Islet precursor cell (in vitro differentiated cells): ENCODE data around the gene IFNA8.
"Not testable (repeated sequence)": the region's sequence is repeated elsewhere in the genome, so short reads cannot be mapped to it uniquely, and the experiment has no call there.

ENCODE experiments used
- DNase-seq: peaks from one replicate; pipeline ENCODE4 v3.0.0-alpha.2; 2018

IFNA8 gene

DNA sequence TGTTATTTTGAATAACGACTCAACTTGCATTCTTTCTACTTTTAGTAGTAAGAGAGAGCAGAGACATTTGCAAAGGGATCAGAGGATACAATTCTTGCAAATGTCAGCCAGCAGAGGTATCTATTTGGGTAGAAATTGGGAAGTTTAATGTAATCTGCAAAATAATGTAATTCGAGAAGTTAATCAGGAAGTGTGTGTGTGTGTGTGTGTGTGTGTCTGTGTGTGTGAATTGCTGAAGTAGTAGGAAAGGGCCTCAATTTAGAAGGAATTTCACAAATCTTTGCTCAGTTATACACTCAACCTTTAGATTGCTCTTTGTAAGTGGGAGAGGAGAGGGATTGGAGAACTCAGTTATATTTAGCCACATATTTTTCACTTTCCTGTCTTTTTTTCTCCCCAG is 20.3 kb downstream of the IFNA8 start:
- no peak for DNase-seq

DNA sequence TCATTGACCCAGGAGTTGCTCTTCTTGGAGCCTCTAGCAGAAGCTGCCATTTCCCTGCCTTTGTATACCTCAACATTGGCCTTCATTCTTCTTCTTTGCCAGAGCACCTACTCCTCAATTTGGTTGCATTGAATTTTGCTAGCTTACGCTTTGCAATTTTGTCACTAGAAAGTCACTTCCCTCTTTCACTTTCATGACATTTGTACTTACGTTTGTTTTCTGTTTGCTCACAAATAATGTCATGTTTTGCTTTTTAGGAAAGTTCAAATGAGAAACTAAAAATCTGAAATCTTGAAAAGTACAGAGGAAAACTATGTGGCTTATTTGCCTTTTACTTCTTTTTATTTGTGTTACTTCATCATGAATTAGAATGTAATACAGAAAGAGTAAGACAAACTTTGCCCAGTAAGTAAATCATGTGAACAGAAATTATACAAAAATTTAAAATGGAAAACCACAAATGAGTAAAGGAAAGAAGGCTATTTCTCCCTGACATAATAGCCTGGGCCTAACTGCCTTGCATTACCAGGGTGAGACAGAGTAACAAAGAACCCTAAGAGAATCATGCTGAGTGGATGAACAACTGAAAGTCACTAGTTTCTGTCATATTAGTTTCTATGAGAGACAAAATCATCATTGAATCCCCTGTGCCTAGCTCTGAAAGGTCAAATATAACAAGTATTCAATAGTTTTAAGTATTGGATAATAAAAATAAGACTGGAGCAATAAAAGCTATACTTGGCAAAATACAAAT is 23.9 kb downstream of the IFNA8 start:
- DNase-seq, result no peak

DNA sequence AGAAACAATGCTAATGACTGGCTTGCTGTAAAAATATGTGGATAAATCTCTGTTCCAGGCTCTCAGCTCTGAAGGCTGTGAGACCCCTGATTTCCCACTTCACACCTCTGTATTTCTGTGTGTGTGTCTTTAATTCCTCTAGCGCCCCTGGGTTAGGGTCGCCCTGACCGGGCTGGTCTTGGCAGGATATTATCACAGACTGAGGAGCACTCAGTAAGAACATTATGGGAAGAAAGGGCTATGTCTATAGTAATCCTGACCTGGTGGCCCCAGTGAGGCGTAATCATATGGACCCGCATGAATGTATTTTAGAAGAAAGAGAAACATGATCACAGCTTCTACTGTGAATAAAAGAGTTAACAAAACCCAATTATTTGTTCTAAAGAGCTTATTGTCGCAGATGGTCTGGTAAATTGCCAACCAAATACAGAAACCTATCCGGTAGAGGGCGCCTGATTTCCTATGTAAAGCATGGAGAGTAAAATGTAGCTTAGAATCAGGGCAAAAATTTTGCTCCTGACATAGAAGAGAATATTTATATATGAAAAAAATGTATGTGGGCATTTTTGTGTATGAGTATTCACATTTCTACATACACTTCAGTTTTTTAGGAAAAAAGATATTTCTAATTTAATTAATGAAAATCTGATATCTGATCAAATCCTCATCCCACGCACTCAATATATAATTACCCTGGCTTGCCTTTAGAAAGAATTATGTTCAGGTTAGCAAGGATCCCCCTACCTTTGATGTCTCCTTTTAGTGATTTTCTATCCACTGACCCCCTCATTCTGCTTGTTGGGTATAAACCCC is 25.5 kb downstream of the IFNA8 start:
- DNase-seq, result no peak

DNA sequence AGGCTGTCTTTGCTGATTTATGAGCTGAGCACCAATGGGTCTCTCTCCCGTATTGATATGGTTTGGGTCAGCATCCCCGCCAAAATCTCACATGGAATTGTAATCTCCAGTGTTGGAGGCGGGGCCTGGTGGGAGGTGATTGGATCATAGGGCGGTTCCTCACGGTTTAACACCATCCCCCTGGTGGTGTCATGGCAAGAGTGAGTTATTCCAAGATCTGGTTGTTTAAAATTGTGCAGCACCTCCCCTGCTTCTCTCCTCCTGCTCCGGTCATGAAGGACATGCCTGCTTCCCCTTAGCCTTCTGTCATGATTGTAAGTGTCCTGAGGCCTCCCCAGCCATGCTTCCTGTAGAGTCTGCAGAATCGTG is 26.1 kb downstream of the IFNA8 start:
- DNase-seq, result not testable (repeated sequence)

DNA sequence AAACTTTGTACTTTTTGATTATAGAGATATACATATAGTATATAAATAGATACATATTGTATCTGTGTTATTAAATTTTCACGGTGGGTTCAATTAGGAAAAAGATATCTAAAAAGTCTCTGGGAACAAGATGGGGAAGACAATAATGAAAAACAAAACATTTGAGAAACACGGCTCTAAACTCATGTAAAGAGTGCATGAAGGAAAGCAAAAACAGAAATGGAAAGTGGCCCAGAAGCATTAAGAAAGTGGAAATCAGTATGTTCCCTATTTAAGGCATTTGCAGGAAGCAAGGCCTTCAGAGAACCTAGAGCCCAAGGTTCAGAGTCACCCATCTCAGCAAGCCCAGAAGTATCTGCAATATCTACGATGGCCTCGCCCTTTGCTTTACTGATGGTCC is 31.2 kb downstream of the IFNA8 start, which contains the start of gene IFNA1:
Gene IFNA1 (plus strand): TSS at position 301 of the 400 bp plus-strand sequence. CDS start 69 bp downstream, at position 370.
- no peak for DNase-seq

DNA sequence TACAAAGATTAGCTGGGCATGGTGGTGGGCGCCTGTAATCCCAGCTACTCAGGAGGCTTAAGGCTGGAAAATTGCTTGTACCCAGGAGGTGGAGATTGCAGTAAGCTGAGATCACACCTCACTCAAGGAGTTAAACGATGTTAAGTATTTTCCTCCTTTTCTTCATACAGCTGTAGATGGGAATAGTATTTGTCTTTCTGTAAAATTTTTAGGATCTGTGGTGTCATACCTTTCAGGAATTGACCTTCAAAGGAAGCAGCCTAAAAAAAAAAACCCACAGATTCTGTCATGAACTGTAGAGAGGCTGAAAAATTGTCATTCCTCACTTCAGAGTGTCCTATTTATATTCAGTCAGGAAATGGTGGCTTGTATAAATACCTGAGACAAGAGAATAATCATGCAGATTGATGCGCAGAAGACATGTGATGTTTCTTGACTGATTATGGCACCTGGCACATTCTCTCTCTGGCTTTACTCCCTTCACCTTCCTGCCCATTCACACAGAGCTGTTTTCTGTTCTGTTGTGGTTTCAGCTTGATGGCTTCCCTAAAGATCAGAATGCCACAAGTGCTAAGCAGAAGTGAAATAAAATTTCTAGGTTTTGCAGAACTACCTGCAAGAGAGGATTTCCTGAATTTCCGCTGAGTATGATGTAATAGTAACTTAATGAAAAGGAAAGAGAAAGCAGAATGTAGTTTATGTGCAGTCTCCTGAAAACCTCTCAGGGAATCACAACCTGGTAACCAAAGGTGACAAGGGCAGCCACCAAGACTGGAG is 35.1 kb downstream of the IFNA8 start:
- DNase-seq, result no peak

DNA sequence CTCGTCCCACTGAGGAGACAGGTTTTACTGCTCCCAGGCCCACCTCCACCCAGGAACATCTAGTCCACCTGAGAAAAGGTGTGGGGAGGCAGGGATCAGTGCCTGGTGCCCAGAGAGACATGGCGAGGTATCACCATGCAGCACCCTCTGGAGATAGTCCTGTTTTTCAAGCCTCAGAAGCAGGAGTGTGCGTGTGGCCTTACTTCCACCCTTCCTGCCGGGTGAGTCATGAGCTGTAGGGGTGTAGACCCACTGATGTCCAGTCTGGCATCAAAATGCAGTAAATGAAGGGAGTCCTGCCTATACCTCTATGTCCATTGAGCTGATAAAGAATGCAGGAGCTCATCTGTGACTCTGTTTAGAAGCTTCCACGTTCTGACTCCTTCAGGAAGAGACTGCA is 40.4 kb downstream of the IFNA8 start:
- DNase-seq, result not testable (repeated sequence)

DNA sequence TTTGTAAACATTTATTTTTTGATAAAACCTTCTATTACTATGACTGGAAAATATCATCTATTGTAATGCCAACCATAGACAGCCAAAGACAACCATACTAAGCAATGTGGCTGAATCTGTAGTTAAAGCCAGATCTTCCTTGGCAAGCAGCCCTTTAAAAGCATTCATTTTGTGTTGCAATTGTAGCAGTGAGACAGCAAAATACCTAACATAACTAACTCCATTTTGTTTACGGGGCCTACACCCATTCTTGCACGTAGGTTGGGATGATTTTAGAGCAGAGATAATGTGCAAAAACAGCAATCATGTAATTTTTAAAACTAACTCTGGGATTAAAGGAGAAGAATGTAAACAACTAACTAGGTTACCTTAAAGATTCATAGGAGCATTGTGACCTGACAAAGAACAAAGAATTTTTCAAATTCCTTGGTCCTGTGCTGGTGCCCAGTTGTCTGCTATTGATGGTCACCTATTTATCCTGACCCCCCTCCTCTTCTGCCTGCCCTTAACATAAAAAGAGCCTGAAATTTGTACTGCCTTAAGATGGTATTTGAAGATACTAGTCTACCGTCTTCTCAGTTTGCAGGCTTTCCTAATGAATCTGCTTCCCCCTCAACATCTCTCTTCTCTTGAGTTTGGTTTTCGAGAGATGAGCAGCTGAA is 41.9 kb downstream of the IFNA8 start:
- DNase-seq, result peak; percentile 68

DNA sequence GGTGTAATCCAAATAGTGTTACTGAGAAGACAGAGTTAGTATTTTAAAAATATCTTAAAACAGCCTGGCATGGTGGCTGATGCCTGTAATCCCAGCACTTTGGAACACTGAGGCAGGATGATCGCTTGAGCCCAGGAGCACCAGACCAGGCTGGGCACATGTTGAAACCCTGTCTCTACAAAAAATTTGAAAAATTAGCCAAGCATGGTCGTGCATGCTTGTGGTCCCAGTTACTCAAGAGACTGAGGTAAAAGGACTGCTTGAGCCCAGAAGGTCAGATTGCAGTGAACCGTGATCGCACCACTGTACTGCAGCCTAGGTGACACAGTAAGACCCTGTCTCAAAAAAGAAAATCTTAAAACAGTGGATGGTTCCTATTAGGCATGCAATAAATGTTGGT is 43.8 kb downstream of the IFNA8 start:
- DNase-seq, result no peak

DNA sequence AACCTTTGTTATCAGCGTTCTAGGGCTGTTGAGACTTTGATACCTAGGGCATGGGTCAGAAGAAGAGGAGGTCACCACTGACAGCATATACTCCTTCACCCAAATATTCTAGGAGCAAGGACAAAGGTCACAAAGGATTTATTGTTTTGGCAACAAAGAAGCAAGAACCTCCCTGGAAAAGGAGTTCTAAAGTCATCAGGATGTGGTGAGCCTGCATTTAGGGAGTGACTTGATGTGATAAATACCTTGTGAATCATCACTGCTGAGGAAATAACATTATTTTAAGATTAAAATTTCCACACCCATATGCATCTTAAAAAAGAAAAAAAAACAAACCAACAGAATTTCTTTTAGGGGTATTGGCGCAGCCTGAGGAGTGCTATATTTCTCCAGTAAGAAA is 45.2 kb downstream of the IFNA8 start:
- DNase-seq, result no peak

- peak; percentile 65 for DNase-seq
These were observed 46.4 kb downstream of the IFNA8 start for GRCh38 chr9:21455320-21455719.
